A172 (cell line): ENCODE results near the gene PDE4D. TPM values are rescaled to one million over a fixed set of nuclear protein-coding genes. Genes with fewer than 3 reads are reported as not detected.
A peak's percentile ranks its signal among the peaks of the same experiment; 100 is the strongest.

ENCODE experiments used
- DNase-seq: peaks from one replicate; pipeline ENCODE4 v3.0.0-alpha.2; 2015; ENCODE audit warnings: low spot score
- total RNA-seq: library from RNA; depleted of rRNA; stranded (reverse); fragments of >200 nt; shearing (Covaris generic); gene quantifications from 2 replicates; pipeline ENCODE4 v1.2.3, GENCODE V29; 2014

Gene PDE4D
- total RNA-seq, 1 experiment from 2014 or later: 7.6 TPM

- peak; percentile 77 for DNase-seq
Measured at GRCh38 chr5:59042201-59043055, 851.1 kb downstream of the PDE4D start.

GRCh38 chr5:59041355-59041754 lies 852.2 kb downstream of the PDE4D start:
- no peak for DNase-seq

GRCh38 chr5:59040804-59041201 lies 852.7 kb downstream of the PDE4D start:
- DNase-seq: no peak

GRCh38 chr5:59040024-59040803 lies 853.3 kb downstream of the PDE4D start:
- no peak for DNase-seq

GRCh38 chr5:59039296-59040023 lies 854.1 kb downstream of the PDE4D start:
- DNase-seq: peak; percentile 57

- no peak for DNase-seq
Measured at GRCh38 chr5:59038798-59039295, 854.7 kb downstream of the PDE4D start.

- no peak for DNase-seq
Measured at GRCh38 chr5:59037941-59038797, 855.4 kb downstream of the PDE4D start.

- no peak for DNase-seq
Measured at GRCh38 chr5:59037453-59037852, 856.1 kb downstream of the PDE4D start.

- no peak for DNase-seq
Measured at GRCh38 chr5:59037041-59037440, 856.5 kb downstream of the PDE4D start.

GRCh38 chr5:59036274-59036961 lies 857.1 kb downstream of the PDE4D start:
- DNase-seq: peak; percentile 47

GRCh38 chr5:59035681-59036080 lies 857.8 kb downstream of the PDE4D start:
- DNase-seq: no peak

GRCh38 chr5:59034498-59035186 lies 858.9 kb downstream of the PDE4D start:
- peak; percentile 35 for DNase-seq

- no peak for DNase-seq
Measured at GRCh38 chr5:59027145-59027907, 866.2 kb downstream of the PDE4D start.

GRCh38 chr5:59025734-59026133 lies 867.8 kb downstream of the PDE4D start:
- DNase-seq: no peak

- peak; percentile 31 for DNase-seq
Measured at GRCh38 chr5:59021837-59022514, 871.5 kb downstream of the PDE4D start.

- no peak for DNase-seq
Measured at GRCh38 chr5:59021286-59021673, 872.2 kb downstream of the PDE4D start.

- peak; percentile 38 for DNase-seq
Measured at GRCh38 chr5:59020611-59021285, 872.8 kb downstream of the PDE4D start.

- DNase-seq: no peak
Measured at GRCh38 chr5:59019078-59019477, 874.4 kb downstream of the PDE4D start.
